HG03442 (cell line): ENCODE results near the gene PHKG2.

ENCODE experiments used
- ATAC-seq: cut with Tn5 transposase; IDR thresholded peaks from one replicate; pipeline ENCODE4 v1.9.1; 2021; ENCODE audit warnings: mild to moderate bottlenecking, moderate library complexity; ENCODE audit not compliant: unreplicated experiment

The PHKG2 gene

DNA sequence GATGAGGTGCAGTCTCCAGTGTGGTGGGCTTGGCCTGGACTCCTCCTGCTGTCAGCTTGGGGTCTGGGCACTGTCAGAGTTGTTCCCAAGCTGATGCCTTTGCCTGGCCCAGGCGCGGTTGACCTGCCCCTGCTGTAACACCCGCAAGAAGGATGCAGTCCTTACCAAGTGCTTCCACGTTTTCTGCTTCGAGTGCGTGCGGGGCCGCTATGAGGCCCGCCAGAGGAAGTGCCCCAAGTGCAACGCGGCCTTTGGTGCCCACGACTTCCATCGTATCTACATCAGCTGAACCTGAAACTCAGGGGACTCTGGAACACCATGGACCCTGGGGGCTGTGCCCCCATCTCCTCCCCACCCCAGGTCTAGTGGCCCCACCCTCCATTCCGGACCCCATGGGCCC is 25.6 kb downstream of the PHKG2 start:
- ATAC-seq: no peak

DNA sequence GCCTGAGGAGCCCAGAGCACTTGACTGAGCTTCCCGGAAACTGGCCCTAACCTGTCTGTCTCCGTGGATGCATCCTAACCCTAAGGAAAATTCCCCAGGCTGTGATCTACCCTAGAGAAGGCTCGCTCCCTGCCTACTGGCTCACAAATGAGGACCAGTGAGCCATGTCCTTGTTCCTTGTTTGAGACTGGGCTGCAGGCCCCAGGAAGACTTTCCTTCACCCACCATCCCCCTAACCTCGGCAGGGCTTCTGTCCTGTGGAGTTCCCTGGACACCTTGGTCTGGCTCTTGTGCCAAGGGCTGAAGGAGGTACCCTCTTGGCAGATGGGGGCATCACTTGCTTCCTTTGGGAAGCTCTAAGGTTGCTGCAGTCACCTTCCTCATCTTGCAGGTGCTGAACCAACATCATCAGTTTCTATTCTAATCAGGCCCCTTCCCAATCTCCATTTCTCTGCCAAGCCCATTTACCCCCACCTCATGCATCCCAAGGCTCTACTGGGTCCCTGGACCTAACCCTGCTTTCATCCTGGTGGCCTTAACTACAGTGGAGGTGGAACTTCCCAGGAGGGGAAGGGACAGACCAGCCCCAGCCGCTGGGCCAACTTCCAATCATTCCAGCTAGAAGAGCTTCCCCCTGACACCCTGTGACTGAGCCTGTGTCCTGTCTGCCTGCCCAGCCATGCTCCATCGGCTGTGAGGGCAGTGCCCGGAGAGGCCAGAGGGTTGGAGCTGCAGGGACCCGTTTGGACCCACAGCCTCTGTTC is 26.3 kb downstream of the PHKG2 start:
- ATAC-seq: no peak

DNA sequence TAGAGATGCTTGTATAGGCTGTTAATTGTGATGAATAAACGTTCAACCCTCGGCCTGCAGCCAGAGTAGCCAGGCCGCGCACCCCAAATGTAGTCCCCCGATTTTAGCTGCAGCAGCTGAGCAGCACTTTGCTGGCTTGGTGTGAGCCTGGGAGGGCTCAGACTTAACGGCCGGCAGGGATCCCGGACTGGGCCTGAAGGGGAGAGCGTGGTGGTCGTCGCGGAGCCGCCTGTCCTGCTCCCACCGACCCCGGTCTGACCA is 26.8 kb downstream of the PHKG2 start:
- no peak for ATAC-seq

DNA sequence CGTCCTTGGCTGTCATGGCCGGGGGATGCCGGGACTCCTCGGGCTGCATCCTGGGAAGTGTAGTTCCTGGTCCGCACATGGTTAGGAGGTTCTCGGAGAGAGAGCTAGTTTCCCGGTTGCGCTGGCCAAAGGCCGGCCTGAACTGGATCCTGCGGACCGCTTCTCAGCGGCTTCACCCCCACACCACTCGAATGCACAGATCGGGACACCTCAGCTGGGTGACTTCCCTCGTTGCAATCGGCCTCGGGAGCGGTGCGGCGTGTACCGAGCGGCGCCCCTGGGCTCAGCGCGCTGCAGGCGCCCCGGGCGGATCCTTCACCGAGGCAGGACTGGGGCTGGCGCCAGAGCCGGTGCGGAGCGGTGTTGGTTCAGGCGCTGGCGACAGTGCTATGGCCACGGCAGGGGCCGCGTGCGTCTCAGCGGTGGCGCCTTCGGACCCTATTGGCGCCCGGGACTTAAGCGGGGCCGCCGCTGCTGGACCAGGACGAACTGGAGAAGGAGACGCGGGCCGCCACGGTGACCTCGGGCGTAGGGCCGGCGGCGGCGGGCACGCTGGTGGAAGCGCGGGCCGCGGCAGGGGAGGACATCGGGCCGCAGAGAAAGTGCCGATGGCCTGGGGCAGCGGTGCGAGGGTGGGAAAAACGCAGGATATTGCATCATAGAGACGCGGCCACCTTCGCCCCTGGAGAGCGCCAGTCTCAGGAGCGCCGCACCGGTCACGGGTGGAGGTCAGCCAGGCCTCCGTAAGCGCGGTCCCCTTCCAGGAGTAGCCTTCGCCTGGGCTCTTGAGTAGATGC is 27.4 kb downstream of the PHKG2 start:
- ATAC-seq: no peak

DNA sequence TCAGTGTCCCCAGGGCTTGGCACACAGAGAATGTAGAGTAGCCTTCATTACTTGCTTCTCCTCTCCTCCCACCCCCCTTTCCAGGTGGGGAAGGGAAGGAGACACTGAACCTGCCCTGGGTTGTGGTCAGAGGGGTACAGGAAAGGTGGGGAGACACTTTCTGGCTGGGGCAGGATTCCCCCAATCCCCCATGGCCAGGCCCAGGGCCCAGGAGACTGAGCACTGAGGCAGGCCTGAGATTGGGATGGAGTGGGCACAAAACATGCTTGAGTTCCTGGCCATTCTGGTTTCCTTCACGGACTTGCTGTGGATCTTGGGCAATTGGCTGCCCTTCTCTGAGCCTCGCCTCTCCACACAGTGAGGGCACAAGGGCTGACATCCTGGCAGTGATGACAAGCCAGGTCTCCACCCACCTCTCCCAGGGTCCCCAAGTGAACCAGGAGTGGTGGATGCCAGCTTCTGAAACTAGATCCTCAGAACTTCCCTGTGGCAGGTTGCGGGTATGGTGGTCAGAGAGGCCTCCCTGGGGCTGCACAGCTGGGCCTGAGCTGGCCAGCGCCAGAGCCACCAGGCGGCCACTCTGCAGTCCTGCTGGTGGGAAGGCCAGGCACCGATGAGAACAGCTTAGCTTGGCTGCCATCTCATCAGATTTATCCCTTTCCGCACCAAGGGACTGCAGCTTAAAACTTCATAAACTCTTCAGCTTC is 29.5 kb downstream of the PHKG2 start:
- ATAC-seq: no peak

DNA sequence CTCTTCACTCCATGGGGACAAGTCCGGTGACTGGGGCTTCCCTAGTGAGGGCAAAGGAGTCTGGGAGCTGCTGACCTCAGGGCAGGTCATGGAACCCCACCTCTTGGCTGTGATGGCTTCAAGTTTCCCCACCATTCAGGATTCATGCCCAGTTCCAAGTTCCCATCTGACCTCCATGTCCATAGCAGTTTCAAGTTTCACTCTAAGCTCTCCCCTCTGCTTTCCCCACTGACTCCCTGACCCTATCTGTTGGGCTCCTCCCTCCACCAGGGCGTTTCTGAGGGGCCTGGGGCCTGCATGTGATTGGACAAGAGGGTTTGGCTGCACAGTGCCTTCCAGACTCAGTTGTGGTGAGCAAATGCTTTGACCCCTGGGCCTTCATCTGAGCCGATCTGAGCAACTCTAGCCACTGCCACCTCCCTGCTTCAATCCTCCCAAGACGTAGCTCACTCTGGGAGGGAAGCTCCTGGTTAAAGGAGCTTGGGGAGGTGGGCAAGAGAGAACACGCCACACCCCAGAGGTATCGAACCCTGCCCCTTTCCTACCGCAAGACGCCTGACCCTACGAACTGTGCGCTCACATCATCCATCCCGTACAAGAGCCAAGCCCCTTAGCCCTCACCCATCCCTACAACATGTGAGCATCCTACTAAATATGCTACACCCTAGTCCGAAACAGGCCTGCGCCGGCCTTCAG is 30.5 kb downstream of the PHKG2 start:
- ATAC-seq: no peak

DNA sequence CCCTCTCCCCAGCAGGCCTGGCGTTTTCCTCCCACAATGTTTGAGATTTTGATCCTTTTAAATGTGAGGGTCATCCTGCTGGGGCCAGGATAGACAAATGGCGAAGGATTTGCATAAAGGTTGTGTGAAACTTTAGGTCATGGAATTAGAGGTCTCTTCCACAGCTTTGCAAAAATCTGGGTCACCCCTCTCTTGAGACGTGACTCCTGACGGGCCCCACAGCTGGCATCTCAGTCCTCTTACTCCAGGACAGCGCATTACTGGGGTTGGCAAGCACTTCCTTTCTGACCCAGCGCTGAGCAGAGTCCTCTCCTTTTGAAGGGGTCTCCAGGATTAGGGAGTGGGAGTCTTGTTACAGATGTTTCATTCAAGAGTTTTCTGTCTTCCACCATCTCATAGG is 31.4 kb downstream of the PHKG2 start:
- ATAC-seq: no peak

DNA sequence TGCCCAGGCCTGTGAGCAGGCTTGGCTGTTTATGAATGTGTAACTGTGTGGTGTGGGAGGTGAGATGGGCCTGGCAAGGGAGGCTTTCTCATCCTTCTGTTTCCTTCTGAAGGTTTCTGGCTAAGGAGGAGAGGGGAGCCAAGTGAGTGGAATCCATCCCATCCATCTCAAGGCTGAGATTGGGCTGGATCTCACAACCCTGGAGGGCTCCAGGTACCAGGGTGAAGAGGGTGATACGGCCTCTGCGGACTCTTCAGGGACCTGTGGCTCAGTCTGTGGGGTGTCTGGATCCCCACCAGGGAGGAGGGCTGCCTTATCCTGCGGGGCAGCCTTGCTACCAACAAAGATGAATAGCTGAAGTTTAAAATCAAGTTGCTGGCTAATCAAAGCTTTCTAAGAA is 31.8 kb downstream of the PHKG2 start:
- ATAC-seq: no peak

DNA sequence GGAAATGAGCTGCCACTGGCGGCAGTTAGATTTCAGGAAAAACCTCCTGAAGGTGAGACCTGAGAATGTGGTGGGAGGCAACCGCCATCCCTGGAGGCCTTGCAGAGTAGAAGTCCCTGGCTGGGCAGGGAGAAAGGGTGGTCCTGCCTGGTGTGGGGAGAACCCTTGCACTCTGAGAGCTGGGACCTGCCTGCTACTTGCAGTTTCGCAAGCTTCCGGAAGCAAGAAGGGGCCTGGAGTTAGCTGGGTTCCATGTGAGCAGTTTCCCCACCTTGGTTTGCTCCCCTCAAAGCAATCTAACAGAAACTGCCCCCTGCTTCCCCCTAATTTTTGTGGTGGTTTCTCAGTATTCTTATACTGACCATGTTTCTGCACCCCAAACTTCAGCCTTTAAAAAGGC is 32.3 kb downstream of the PHKG2 start:
- ATAC-seq: no peak

DNA sequence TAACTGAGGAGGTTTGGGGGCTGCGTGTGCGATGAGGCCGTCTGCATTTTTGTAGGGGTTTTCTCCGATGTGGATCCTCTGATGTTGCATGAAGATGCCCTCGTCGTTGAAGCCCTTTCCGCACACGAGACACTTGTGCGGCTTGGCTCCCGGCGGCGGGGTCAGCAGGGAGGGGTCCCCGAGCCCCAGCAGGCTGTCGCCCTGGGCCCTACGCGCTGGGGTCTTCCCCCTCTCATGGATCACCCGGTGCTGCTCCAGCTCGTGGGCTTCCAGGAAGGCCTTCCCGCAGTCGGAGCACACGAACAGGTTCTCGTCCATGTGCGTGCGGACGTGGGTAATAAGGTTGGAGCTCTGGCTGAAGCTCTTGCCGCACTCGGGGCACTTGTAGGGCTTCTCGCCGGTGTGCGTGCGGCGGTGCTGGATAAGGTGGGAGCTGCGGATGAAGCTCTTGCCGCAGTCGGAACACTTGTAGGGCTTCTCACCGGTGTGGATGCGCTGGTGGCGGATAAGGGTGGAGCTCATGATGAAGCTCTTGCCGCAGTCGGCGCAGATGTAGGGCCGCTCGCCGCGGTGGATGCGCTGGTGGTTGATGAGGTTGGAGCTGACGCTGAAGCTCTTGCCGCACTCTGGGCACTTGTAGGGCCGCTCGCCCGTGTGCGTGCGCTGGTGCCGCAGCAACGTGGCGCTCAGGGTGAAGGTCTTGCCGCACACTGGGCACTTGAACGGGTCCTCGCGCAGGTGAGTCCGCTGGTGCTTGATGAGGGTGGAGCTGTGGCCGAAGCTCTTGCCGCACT is 34.5 kb downstream of the PHKG2 start:
- no peak for ATAC-seq

DNA sequence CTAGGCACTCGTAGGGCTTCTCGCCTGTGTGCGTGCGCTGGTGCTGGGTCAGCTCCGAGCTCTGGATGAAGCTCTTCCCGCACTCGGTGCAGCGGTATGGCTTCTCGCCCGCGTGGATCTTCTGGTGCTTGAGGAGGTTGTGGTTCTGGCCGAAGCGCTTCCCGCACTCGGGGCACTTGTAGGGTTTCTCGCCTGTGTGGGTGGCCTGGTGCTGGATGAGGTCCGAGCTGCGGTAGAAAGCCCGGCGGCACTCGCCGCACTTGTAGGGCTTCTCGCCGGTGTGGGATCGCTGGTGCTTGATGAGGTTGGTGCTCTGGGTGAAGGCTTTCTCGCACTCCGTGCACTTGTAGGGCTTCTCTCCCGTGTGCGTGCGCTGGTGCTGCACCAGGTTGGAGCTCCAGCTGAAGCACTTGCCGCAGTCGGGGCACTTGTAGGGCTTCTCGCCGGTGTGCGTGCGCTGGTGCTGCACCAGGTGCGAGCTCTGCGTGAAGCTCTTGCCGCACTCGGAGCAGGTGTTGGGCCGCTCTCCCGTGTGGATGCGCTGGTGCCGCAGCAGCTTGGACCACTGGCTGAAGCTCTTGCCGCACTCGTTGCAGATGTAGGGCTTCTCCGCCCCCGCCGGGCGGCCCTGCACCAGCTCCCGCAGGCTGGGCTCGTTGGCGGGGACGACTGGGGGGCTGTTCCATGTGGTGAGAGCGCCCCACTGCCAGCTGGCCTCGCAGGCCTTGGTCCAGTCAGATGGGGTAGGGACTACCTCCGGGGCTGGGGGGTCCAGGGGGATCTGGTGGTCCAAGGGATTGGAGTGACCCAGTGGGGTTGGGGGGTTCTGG is 35.3 kb downstream of the PHKG2 start:
- ATAC-seq: no peak

DNA sequence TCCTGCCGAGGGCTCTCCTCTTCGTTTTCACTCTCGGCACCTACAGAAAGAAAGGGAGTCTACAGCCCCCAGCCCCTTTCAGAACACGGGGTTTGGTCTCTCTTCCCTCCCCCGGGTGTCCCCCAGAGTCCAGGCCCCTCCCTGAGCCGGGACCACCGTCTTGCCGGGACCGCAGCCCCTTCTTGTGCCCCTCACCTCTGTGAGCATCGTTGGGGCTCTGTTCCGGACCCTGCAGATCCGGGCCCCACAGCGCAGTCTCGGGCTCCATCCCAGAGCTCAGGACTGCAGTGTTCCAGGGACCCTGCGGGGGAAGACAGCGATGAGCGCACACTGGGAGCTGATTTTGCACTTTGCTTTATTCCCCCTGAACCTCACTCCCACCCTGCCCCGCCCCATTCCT is 36.0 kb downstream of the PHKG2 start:
- ATAC-seq: no peak

DNA sequence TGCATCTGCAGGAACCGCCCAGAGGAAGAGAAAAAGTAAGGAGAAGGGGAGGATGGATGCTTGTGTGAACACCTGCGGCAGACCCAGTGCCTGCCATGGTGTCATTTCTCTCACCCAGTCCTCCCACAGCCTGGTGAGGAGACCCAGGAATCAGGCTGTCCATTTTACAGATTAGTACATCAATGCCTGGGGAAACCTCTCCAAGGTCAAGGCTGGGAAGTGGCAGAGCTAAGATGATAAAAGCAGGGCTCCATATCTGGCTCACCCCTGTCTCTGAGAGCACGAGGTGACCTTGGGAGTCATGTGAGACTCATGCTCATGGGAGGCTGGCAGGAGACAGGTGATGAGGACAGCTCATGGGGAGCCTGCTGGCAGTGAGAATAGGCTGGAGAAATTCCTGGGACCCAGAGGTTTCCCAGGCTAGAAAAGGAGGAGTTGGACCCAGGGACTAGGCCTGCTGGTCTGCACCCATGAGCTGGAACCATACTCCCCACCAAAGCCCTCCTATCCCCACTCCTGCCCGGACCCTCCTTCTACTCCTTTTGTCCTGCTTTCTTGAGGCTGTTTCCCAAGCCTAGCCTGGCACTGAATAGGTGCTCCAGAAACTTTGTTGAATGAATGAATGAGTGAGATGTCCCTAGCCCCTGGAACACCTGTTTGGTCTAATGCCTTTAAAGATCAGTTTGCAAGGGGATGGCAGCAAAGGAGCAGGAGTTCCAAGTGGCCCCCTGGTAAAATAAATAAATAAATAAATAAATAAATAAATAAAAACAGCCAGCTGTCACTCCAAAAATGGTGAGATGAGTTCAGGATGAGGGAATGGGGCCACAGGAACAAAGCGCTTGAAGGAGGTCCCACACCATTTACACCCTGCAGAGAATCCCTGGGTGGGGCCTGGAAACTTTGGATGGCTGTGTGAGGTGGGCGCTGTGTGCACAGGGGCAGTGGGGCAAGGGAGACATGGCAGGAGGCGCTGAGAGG is 37.2 kb downstream of the PHKG2 start:
- no peak for ATAC-seq

DNA sequence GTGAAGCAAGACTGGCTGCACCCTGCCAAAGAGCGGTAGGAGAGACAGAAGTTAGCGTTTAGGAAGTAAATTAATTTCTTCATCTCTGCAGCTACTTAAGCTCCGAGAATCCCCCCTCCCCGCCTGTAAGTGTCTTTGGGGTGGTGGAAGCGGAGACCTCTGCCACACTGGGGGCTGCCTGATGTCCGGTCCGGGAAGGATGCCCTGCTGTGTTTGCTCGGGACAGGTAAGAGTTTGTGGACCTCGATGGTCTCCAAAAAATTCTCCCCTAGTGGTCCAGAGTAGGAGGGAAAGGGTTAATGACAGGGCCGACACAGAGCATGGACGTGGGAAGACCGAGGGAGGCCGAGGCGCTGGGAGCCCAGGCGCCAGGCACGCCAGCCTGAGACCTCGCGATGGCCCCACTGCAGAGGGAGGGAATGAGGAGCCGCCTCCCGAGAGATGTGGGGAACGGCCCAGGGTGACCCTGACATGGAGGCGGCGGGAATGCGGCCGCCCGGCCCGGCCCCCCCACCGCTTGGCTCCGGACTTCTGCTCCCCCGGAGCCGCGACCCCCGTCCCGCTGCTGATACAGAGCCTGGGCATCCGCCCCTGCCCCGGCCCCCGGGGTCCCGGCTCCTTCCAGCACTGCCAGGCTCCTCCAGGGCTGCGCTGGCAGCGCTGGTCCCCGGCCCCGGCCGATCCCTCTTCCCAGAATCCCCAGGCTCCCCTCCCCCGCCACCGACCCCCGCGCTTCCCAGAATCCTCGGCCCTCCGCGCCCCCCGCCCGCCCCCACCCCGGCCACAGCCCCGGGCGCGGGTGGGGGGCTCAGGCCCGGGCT is 38.1 kb downstream of the PHKG2 start:
- ATAC-seq: no peak

DNA sequence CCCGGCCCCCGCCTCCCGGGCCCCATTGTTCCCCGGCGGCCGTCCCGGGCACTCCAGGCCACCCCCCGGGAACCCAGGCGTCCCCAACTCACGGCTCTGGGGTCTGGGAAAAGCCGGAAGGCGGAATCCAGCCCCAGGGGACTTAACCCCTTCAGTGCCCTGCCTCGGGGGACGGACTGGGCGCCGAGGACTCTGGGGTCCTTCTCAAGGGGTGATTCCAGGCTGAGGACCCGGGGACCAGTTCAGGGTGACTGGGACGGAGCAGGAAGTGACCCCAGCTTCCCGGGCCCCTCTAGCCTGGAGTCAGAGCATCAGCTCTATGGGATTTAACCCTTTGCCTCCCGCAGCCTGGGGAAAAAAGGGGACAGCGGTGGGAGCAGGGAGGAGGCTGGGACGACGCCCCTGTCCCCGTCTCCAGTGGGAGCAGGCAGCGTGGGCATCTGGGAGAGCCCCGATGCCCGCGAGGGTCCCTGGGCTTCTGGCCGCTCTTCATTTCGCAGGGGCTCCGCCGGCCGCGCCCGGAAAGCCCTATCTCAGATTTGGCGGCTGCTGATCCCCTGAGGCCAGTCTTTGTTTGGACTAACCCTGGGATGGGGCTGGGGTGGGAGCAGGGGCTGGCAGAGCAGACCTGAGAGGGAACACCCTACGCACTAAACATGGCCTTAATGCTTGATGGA is 38.8 kb downstream of the PHKG2 start, which contains the start of gene ZNF629:
Gene ZNF629, minus strand, starts transcription at position 270 of the 677 bp plus-strand sequence. CDS start 2,723 bp downstream, outside the sequence.
- ATAC-seq: no peak

DNA sequence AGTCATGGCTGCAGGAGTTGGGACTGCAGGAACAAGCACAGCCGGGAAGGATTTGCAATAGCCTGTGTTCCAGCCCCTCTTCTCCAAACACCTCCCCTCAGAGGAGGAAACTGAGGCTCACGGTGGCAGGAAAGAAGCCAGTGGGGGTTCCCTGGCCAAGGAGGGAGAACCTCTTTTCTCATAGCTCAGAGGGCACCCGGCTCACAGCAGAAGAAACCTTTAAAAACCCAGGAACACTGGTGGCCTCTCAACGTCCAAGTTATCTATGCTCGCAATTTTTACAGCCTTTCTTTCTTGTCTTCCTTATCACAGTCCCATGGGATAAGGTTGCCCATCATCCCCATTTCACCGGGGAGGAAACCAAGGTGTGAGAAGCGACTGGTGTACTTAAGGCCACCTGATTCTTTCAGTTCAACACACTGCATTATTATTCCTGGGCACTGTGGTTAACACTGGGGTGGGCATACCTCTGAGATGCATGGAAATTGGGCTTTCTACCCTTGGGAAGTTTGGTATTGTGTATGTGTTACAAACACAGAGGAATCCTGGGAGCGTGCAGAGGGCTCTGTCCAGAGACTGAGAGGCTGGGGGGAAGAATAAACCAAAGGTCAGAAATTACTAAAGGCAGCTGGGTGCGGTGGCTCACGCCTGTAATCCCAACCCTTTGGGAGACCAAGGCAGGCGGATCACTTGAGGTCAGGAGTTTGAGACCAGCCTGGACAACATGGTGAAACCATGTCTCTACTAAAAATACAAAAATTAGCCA is 39.6 kb downstream of the PHKG2 start:
- no peak for ATAC-seq
